HG02884 (cell line): ENCODE results near the gene UBB.

Source experiments
- ATAC-seq: cut with Tn5 transposase; IDR thresholded peaks from one replicate; pipeline ENCODE4 v1.9.1; 2021; ENCODE audit warnings: mild to moderate bottlenecking, moderate library complexity; ENCODE audit not compliant: unreplicated experiment

The UBB gene

GRCh38 chr17:16417399-16417798 lies 36.5 kb downstream of the UBB start:
- no peak for ATAC-seq

GRCh38 chr17:16417896-16418684 lies 37.2 kb downstream of the UBB start:
- ATAC-seq, result no peak

- ATAC-seq, result no peak
These were observed 37.8 kb downstream of the UBB start for GRCh38 chr17:16418685-16419068.

DNA sequence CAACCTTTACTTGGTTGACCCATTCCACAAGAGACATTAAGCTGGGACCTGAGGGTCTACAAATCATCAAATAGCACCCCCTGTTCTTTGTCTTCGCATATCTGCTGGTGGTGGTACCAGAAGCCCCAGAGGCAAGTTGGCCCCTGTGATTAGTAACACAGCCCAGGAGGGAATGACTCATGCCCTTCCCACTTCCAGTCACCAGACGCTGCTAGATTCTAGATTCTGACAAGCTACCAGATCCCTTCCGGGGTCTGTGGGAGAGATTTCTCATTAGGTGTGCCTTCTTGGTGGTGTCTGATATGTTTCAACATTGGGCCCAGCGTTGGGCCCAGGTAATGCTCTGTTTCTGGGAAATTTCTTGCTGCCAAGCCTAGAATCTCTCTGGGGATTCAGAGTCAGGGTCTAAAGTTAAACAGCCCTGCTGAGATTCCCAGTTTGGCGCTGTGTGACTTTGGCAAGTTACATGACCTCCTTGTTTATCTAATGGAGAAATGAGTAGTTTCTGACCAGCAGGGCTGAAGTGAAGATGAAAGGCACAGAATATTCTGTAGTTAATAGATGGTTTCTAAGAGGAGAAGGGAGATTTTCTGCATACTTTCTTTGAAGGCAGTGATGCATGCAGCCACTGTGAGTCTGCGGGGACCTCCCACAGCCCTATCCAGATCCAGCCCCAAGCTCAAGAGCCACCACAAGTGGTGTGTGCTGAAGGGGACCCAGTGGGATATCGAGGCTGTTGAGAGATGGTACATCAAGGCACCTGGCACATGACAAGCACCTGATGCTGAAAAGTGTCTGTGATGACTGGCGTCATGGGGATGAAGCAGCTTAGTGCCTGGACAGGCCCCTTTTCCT lies 38.4 kb downstream of the UBB start:
- no peak for ATAC-seq

DNA sequence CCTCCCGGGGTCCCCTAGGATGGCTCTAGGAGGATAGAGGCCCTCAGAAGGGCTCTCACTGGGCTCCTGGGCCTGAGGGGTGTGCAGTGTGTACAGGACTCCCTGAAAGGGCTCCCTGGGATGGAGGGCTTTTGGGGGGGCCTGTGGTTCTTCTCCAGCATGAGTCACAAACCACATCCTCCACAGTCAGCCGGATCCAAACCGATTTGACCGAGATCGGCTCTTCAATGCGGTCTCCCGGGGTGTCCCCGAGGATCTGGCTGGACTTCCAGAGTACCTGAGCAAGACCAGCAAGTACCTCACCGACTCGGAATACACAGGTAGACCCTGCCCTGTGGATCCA lies 39.0 kb downstream of the UBB start:
- ATAC-seq, result no peak

DNA sequence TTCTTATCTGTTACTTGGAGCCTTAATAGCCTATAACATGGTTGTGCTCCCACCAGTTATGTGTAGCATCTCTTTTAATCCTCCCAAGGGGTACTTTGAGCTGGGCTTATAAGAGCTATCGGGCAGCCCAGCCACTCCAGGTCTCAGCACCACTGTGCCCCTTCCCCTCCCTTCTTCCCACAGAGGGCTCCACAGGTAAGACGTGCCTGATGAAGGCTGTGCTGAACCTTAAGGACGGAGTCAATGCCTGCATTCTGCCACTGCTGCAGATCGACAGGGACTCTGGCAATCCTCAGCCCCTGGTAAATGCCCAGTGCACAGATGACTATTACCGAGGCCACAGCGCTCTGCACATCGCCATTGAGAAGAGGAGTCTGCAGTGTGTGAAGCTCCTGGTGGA lies 41.5 kb downstream of the UBB start:
- no peak for ATAC-seq

- no peak for ATAC-seq
These were observed 42.5 kb downstream of the UBB start for GRCh38 chr17:16423226-16423872.

GRCh38 chr17:16425202-16425601 lies 44.3 kb downstream of the UBB start:
- no peak for ATAC-seq

DNA sequence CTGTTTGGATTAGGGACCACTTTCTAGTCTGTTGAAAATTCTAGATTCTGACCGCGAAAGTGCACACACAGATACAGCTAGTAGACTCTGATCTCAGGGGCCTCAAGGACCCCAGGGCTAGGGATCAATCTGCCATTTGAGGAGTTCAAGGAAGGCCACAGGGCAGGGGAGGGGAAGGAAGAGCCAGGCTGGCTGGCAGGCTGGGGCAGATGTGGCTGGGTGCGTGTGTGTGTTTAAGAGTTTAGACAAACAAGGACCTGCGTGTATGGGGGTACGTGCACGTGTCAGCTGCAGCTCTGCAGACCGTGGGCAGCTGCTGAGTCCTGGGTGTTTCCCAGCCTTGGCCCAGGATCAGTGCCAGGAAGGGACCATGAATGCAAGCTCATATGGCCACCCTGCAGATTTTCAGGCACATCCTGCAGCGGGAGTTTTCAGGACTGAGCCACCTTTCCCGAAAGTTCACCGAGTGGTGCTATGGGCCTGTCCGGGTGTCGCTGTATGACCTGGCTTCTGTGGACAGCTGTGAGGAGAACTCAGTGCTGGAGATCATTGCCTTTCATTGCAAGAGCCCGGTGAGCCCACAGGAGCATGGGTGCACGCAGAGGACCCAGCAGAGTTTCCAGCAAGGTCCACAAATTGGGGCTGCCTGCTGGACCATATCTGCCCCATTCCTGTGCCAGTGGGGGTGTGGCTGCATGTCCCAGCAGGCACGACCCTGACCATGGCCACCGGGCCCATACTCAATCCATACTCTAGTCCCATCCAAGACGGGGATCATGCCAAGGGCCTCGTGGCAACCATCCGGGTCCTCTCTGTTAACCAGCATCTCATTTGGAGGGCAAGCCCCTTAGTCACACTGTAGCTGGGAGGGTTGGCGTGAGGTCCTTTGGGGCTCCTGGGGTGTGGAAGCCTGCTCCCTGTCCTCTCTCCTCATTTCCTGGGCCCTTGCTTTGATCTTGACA lies 45.1 kb downstream of the UBB start:
- ATAC-seq, result no peak

DNA sequence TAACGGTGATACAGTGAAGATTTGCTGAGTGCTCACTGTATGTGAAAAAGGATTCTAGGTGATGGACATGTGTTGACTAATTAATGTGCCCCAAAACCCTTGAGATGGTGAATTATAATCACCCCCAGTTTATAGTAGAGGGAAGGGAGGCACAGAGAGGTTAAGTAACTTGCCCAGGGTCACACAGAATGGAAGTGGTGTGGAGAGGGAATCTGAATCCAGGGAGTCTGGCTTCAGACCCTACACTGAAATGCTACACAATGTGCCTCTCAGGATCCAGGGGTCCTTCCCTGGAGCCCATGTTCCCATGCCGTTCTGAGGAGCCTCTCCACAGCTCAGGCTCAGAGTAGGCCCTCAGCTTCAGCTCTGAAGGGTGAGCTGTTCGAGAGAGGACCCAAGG lies 46.1 kb downstream of the UBB start:
- ATAC-seq, result no peak

- ATAC-seq, result no peak
These were observed 47.4 kb downstream of the UBB start for GRCh38 chr17:16428098-16428882.

- ATAC-seq, result no peak
These were observed 48.2 kb downstream of the UBB start for GRCh38 chr17:16429083-16429482.

- no peak for ATAC-seq
These were observed 49.8 kb downstream of the UBB start for GRCh38 chr17:16430650-16431049.

GRCh38 chr17:16432017-16432416 lies 51.1 kb downstream of the UBB start:
- no peak for ATAC-seq
